Measurements from ENCODE around the gene RALB.

DNA sequence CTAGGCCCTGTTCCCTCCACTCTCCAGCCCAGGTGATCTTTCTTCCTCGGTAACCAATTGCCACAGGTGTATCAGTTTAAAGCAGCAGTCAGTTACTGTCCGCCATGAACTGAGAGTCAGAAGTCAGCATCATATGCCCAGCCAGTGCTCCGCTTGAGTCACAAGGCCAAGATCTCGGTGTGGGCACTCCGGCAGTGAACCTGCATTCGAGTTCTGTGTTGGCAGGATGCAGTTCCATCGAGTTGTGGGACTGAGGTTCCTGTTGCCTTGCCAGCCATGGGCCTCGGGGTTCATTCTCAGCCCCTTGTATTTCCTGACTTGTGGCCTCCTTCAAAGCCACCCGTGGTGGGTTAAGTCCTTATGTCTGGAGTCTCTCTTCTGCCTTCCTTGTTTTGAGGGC lies 26.3 kb upstream of the RALB start:
- TF ChIP-seq, protein P1, sequence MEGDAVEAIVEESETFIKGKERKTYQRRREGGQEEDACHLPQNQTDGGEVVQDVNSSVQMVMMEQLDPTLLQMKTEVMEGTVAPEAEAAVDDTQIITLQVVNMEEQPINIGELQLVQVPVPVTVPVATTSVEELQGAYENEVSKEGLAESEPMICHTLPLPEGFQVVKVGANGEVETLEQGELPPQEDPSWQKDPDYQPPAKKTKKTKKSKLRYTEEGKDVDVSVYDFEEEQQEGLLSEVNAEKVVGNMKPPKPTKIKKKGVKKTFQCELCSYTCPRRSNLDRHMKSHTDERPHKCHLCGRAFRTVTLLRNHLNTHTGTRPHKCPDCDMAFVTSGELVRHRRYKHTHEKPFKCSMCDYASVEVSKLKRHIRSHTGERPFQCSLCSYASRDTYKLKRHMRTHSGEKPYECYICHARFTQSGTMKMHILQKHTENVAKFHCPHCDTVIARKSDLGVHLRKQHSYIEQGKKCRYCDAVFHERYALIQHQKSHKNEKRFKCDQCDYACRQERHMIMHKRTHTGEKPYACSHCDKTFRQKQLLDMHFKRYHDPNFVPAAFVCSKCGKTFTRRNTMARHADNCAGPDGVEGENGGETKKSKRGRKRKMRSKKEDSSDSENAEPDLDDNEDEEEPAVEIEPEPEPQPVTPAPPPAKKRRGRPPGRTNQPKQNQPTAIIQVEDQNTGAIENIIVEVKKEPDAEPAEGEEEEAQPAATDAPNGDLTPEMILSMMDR (optimal IDR thresholded peaks at IDR 0.05 in 1 of 3, IDR thresholded peaks at IDR 0.05 in 1 of 3, conservative IDR thresholded peaks at IDR 0.05 in 1 of 3; ENCODE audit: extremely low read depth in 1 of 3, insufficient read depth in 2 of 3, low read length in 3 of 3) = no peak
- no peak for TF ChIP-seq EZH2 (IDR thresholded peaks at IDR 0.05; ENCODE audit: low read length)
